COLO668 (cell line): ENCODE data around the gene THOC7.

Source experiments
- DNase-seq: peaks from one replicate; lab custom pipeline; 2025; ENCODE audit not compliant: unreplicated experiment; lab: John Stamatoyannopoulos, UW

THOC7 gene

DNA sequence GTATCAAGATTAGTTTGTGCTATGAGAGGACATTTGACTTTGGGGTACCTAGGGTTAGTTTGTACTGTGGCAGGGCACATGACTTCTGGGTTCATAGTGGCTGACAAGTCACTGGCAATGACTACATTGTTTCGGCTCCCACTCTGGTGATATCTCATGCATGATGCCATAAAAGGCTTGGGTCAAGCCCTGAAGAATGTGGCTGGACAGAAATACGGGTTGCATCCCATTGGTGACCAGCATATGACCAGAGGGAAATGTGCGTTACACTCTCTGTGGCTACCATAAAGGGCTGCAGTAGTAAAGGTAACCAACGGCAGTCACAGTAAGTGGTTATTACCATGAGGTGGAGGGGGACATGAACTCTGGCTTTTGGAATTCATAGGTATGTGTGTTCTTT, 18.4 kb downstream of the THOC7 start:
- no peak for DNase-seq

DNA sequence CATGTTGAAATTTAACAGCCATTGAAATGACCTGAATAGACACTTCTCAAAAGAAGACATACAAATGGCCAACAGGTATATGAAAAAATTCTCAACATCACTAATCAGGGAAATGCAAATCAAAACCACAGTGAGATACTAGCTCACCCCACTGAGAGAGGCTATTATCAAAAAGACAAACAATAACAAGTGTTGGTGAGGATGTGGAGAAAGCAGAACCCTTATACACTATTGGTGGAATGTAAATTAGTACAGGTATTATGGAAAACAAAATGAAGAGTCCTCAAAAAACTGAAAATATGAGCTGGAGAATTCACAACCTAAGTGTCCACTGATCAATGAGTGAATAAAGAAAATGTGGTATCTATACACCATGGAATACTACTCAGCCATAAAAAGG, 21.5 kb downstream of the THOC7 start:
- no peak for DNase-seq

DNA sequence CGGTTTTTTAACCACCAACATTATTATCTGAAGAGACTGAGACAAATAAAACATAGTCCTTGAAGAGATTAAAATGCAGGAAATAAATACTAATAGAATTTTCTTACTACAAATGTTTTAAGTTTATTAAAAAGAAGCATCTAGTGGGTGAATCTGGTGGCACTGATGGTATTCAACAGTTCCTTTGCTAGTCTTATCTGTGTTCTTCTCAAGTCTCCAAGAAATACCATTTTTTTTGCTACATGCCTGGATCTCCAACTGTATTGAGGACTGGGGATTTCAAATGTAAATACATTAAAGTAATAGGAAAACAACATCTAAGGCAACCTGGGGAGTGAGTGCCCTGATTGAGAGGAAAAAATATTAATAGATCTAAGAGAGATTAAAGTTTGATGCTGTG, 21.9 kb downstream of the THOC7 start:
- DNase-seq = no peak

DNA sequence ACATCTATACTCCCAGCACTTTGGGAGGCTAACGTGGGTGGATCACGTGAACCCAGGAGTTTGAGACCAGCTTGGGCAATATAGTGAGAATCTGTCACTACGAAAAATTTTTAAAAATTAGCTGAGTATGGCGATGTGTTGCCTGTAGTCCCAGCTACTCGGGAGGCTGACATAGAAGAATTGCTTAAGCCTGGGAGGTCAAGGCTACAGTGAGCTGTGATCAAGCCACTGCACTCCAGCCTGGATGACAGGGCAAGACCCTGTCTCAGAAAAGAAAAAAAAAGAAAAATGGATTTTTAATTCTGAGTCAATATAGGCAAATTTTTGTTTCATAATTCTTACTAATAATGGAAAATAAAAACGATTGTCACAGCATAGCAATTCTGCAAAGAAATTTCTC, 31.2 kb downstream of the THOC7 start:
- no peak for DNase-seq

DNA sequence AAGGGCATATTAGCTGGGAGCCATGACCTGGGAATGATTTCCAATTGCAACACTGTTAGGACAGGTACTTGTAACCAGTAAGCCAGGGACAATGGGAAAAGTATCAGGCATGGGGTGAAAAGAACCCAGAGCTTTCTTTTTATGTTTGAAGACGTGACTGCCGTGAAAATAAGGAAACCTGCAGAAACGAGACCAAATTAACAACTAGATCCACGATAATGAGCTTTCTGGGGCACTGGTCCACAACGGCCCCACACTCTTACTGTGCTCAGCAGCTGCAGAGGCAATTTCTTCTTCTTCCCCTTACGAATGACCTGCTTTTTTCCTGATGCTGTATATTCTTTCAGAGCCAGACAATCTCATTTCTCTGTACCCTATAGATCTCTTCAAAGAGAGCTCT, 33.1 kb downstream of the THOC7 start:
- DNase-seq = no peak

DNA sequence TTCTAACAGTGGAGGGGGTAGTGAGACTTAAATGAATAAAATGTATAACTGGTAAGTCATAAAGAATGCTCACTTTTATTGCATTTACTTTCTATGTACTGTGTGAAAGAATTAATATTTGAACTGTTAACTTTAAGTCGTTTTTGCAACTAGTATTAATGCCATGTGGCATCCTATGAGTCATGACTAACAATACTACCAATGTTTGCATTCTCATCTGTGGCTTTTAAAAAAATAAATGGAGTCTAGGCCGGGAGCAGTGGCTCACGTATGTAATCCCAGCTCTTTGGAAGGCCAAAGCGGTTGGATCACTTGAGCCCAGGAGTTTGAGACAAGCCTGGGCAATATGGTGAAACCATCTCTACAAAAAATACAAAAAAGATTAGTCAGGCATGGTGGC, 39.3 kb downstream of the THOC7 start:
- peak; percentile 3 for DNase-seq

DNA sequence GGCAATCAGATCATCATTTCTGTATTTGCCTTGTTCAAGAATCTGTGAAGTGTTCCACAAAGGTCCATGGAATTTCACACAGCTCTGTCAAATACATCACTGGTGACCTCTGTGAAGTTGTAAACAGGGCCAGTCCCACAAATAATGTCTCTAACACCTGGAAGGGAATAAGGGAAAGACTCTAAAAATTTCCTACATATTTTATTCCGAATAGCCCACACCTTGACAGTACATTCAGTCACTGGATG, 44.5 kb downstream of the THOC7 start, which contains the start of gene C3orf49:
C3orf49 (plus strand) TSS at position 149 of the 248 bp plus-strand sequence. CDS start 173 bp downstream, outside the sequence.
- no peak for DNase-seq

DNA sequence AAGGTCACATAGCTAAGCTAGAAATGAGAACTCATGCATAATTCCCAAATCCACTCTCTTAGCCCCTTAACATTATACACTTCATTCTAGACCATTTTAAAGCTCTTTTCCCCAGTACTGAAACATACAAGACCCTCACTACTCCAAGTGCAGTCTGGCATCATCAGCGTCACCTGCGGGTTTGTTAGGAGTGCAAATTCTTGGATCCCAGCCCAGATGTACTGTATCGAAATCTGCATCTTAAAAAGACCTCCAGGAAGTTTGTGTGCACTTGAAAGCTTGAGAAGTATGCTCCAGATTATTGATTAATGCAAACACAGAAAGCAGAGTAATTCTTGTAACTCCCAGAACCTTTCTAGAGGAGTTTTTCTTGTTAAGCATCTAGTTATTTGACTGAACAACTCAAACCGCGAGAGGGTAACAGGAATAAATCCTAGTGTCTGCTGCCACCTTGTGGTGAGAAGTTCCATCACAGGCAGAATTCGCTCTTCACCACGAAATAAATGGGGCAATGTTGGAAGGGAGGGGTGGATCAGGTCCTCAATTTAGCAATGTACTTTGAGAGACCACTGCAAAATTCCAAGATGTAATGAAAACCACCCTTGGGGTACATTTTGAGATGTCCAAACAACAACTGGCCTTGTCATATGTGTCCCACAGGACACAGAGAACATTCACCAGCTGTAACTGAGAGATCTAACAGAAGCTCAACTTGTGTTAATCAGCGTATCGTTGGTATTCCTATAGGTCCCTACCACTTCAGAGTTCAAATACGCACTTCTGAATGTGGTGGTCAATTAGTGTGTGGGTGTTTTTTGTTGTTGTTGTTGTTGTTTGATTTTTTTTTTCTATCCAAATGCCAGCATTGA, 45.1 kb downstream of the THOC7 start:
- peak; percentile 34 for DNase-seq

DNA sequence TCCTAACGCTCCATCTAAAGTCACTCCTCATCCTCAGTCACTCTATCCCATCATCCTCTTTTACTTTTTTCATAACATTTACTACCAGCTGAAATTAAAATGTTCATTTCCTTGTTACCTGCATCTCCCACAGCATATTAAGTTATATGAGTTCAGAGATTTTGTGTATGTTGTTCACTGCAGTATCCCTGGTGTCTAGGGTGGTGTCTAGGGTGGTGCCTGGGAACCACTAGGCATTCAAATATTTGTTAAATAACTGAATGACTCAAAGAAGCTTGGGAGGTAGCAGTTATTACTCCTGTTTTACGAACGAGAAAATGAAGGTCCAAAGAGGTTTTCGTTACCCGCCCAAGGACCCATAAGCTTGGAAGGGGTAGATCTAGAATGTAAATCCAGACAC, 46.4 kb downstream of the THOC7 start:
- no peak for DNase-seq

DNA sequence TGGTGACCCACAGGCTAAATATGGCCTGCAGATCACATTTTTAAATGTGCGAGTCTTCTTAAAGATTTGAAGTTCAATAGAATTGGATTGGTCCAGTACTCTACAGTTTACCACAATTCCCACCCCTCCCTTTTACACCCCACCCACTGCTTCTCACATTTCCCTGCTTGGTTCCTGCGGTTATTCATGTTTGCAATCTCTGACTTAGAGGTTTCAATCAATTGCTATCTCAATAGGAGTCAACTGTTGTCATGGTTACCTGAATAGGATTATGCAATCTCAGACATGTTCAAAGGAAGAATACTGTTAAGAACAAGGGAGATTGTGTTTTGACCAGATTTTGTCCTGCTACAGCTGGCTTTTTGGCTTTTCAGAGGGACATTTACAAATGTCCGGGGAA, 49.4 kb downstream of the THOC7 start:
- DNase-seq = no peak

DNA sequence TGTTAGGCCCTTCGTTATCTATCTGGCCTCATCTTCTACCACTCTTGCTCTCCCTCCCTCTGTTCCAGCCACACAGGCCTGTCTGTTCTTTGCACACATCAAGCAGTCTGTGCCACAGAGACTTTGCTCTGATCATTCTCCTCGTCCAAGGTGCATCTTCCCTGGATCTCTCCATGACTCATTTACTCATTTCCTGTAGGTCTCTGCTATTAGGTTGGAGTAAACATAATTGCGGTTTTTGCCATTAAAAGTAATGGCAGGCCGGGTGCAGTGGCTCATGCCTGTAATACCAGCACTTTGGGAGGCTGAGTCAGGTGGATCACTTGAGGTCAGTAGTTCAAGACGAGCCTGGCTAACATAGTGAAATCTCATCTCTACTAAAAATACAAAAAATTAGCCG, 54.0 kb downstream of the THOC7 start:
- no peak for DNase-seq

DNA sequence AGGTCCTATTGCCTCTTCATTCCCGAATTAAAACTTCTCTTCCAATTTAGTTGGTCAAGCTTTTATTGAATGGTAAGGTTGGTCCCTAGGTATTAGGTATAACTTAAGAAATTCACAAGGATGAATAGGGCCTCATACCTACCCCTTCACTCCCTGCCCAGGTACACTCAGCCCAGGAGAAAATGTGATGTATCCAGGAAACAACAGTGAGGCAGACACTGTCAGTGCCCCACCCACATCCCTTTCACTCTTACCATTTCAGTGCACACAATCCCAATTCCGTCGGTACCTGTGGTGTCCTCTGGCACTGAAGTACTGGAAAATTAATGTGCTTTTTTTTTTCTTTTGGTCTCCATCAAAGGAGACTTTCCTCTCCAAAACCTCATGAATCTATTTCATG, 55.0 kb downstream of the THOC7 start:
- no peak for DNase-seq

DNA sequence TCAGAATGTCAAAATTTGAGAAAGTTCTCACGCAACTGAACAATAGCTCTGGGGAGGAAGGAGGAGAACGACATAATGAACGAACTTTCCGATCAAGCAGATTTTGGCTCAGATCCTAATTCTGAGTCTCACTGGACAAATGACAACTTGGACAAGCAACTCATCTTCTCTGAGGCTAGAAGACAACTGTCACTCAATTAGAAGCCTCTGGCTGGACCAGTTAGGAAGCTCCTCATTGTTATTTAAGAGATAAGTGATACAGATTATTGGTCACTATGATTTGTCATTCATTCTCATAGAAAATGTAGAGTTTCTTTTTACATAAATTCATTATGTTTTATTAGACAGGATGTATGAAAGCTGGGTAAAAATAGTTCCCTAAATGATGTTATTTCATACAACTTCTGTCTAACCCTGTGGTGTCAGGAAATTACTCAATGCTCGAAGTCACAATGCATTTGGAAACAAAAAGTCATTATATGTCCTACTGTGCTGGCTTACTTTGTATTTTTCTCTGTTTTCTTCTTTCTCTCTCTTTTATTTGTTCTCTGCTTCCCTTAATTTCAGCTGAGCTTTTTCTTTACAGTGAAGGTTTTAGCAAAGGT, 55.5 kb downstream of the THOC7 start:
- no peak for DNase-seq

DNA sequence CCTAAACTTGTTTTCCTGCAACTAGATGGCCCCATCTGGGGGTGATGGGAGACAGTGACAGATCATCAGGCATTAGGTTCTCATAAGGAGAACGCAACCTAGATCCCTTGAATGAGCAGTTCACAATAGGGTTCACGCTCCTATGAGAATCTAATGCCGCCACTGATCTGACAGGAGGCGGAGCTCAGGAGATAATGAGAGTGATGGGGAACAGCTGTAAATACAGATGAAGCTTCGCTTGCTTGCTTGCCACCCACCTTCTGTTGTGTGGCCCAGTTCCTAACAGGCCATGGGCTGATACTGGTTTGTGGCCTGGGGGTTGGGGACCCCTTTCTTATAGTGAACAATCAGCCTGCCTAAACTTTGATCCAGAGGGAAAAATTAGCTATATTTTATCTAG, 59.7 kb downstream of the THOC7 start:
- DNase-seq = no peak

DNA sequence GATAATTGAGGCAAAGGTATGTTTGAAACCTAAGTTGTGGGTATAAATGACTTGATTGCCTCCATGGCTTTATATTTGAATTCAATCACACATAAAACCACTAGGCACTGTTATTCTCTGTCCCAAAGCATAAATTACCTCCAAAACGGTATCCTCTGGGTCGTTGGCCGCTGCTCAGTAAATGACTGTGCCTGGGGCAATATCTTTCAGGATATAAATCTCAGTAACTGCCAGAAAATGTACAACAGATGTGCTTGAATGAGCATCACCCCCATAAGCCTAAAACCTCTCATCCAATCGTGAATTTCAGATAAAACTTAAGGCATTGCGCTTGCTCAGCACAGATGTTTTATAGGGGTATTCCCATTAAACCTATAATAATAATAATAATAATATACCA, 63.5 kb downstream of the THOC7 start:
- no peak for DNase-seq

DNA sequence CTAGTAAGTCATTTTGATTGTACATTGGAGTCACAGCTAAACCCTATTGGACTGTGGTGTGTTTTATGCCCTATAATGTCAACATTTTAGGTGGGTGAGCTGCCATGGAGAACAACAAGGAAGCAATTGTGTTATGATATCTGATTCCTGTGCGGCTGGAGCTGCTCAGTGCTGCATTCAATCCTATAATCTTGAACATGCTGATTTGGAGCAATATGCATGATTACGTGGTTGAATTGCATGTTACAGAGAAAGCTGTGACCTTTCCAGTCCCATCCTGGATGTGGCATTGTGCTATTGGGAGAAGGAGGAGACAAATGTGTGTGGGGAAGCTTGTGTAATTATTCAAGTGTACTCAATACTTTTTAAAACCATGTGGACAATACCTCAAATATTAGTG, 64.7 kb downstream of the THOC7 start:
- DNase-seq = no peak

DNA sequence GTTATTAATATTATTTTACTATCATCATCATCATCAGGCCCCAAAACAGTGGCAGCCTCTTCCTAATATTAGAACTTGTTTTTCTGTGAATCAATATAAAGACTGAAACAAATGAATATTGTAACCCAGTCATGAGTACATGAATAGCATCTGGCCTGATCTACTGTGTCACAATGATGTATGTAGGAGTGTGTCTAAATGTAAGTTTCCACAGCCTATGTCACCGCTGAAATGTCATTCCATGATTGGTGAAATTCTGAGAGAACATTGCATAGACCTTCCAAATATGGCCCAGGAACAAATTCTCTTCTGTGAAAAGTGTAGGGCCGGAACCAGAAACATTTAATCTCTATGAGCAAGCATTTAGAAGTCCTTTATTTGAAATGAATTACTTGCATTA, 65.1 kb downstream of the THOC7 start:
- DNase-seq = no peak

DNA sequence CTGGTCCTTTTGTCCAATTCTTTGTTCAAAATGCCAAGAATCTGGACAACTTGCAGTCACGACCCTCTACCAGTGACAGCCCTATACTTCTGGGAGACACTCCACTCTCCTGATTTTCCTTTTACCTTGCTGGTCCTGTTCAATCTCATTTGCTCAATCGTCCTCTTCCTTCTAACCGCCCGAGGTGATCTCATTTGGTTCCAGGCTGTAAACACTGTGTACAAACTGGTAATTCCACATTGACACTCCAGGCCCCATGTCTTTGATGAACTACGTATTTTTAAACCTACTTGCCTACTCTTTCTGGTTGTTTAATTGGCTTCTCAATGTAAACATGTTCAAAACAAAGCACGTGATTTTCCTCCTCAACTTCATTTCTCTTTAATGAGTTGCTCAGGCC, 68.2 kb downstream of the THOC7 start:
- DNase-seq = no peak

DNA sequence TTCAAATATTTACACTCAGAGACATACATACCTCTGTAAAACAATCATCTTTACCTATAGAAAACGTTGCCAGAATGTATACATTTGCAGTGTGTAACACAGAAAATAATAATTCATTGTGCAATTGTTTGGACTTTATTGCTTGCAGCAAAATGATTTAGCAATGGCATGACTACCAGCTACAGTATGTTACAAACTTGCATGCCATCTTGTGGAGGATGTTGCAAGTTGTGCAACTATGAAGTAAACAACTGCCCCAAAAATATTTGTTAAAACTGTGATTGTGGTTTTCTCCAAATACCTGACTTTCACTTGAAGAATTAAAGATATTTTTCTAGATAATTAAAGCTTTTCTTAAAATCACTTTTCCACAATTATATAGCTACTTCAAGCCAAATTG, 71.6 kb downstream of the THOC7 start:
- no peak for DNase-seq
